Measurements from ENCODE around the gene DST. TPM values are rescaled to one million over a fixed set of nuclear protein-coding genes. Genes with fewer than 3 reads are reported as not detected.

The DST gene
- total RNA-seq, 1 experiment from 2014 or later = 370 TPM

GRCh38 chr6:56580271-56580670 lies 62.4 kb downstream of the DST start:
- no peak for TF ChIP-seq CTCF (IDR thresholded peaks at IDR 0.05; ENCODE audit: unreplicated experiment)
- Mint-ChIP-seq H3K36me3 (ENCODE audit: insufficient read depth, unreplicated experiment) (peaks cover 70% of the 10 kb centered on the region), H3K4me1 (ENCODE audit: insufficient read depth, unreplicated experiment) (no peaks in the 10 kb centered on the region), H3K9me3 (ENCODE audit: unreplicated experiment) (no peaks in the 10 kb centered on the region), H3K4me3 (ENCODE audit: unreplicated experiment) (no peak overlapping the region), H3K27ac (ENCODE audit: low read depth, unreplicated experiment) (no peak overlapping the region), H3K27me3 (ENCODE audit: insufficient read depth, unreplicated experiment) (no peaks in the 10 kb centered on the region)
- DNase-seq (ENCODE audit: unreplicated experiment) = no peak
- POLR2A ChIA-PET = no interaction called here
- CTCF ChIA-PET = interaction anchor here (0.5 to 1.5 kb wide), 7 partner anchors 9 to 736 kb away, joined by 3 to 11 read pairs (median 6); no protein-coding TSS in a partner anchor
- BruUV-seq (replicated peaks) = no TSS peak
- intact Hi-C loops (cut with micrococcal nuclease) = no loop called here

- no peaks in the 10 kb centered on the region for H3K4me1 Mint-ChIP-seq (ENCODE audit: insufficient read depth, unreplicated experiment)
- peaks cover 74% of the 10 kb centered on the region for H3K36me3 Mint-ChIP-seq (ENCODE audit: insufficient read depth, unreplicated experiment)
- CTCF ChIA-PET = interaction anchor here (0.6 to 1.5 kb wide), 5 partner anchors 8 to 221 kb away, joined by 3 to 8 read pairs (median 6); no protein-coding TSS in a partner anchor
- POLR2A ChIA-PET = interaction anchor here (0.6 to 0.8 kb wide), 3 partner anchors 14 to 958 kb away, joined by 3 to 4 read pairs (median 3); no protein-coding TSS in a partner anchor
- peak overlapping the region; percentile 1 for H3K27ac Mint-ChIP-seq (ENCODE audit: low read depth, unreplicated experiment)
- intact Hi-C loops (cut with micrococcal nuclease) = no loop called here
- TF ChIP-seq CTCF (IDR thresholded peaks at IDR 0.05; ENCODE audit: unreplicated experiment) = no peak
- no peaks in the 10 kb centered on the region for H3K9me3 Mint-ChIP-seq (ENCODE audit: unreplicated experiment)
- H3K27me3 Mint-ChIP-seq (ENCODE audit: insufficient read depth, unreplicated experiment) = no peaks in the 10 kb centered on the region
- no TSS peak for BruUV-seq (replicated peaks)
- H3K4me3 Mint-ChIP-seq (ENCODE audit: unreplicated experiment) = no peak overlapping the region
- no peak for DNase-seq (ENCODE audit: unreplicated experiment)
Observed at GRCh38 chr6:56579155-56579851, 63.4 kb downstream of the DST start.

GRCh38 chr6:56575736-56576135 lies 67.0 kb downstream of the DST start:
- no peak for TF ChIP-seq CTCF (IDR thresholded peaks at IDR 0.05; ENCODE audit: unreplicated experiment)
- ChIA-PET CTCF (interaction anchor here (0.6 to 2.2 kb wide), 5 partner anchors 17 to 33 kb away, joined by 3 to 16 read pairs (median 3); no protein-coding TSS in a partner anchor), POLR2A (interaction anchor here (2.0 kb wide), 1 partner anchor 8 kb away, joined by 4 read pairs; no protein-coding TSS in a partner anchor)
- Mint-ChIP-seq H3K4me3 (ENCODE audit: unreplicated experiment) (no peak overlapping the region), H3K27me3 (ENCODE audit: insufficient read depth, unreplicated experiment) (no peaks in the 10 kb centered on the region), H3K36me3 (ENCODE audit: insufficient read depth, unreplicated experiment) (peaks cover 88% of the 10 kb centered on the region), H3K27ac (ENCODE audit: low read depth, unreplicated experiment) (no peak overlapping the region), H3K9me3 (ENCODE audit: unreplicated experiment) (no peaks in the 10 kb centered on the region), H3K4me1 (ENCODE audit: insufficient read depth, unreplicated experiment) (no peaks in the 10 kb centered on the region)
- DNase-seq (ENCODE audit: unreplicated experiment) = no peak
- intact Hi-C loops (cut with micrococcal nuclease) = no loop called here
- BruUV-seq (replicated peaks) = no TSS peak

GRCh38 chr6:56574292-56574691 lies 68.4 kb downstream of the DST start:
- intact Hi-C loops (cut with micrococcal nuclease) = no loop called here

More at GRCh38 chr6:56574292-56574691, 68.4 kb downstream of the DST start:
- Mint-ChIP-seq H3K27ac (ENCODE audit: low read depth, unreplicated experiment) (no peak overlapping the region), H3K9me3 (ENCODE audit: unreplicated experiment) (no peaks in the 10 kb centered on the region), H3K4me1 (ENCODE audit: insufficient read depth, unreplicated experiment) (no peaks in the 10 kb centered on the region), H3K36me3 (ENCODE audit: insufficient read depth, unreplicated experiment) (peaks cover 92% of the 10 kb centered on the region), H3K27me3 (ENCODE audit: insufficient read depth, unreplicated experiment) (no peaks in the 10 kb centered on the region), H3K4me3 (ENCODE audit: unreplicated experiment) (no peak overlapping the region)
- BruUV-seq (replicated peaks) = no TSS peak
- no peak for TF ChIP-seq CTCF (IDR thresholded peaks at IDR 0.05; ENCODE audit: unreplicated experiment)
- POLR2A ChIA-PET = no interaction called here
- no peak for DNase-seq (ENCODE audit: unreplicated experiment)
- CTCF ChIA-PET = interaction anchor here (2.2 kb wide), 1 partner anchor 21 kb away, joined by 16 read pairs; no protein-coding TSS in a partner anchor

Measured in MCF 10A (cell line).